Adrenal gland (tissue), 12 donors: ENCODE measurements around the gene TBX1. TPM values are rescaled to one million over a fixed set of nuclear protein-coding genes. Genes with fewer than 3 reads are reported as not detected.

ENCODE experiments used
- DNase-seq, 7 donors: peaks; one replicate each; pipeline ENCODE4 v3.0.0-alpha.2; 2019 to 2020
- H3K27ac ChIP-seq, 5 donors: fragments of 200-600 bp; sonication (generic) in 4 of 5; 1 replicate in 3 of 5; 2 replicates in 2 of 5; pipeline versions ENCODE4 v1.5.1 to v1.8.0; 2016 to 2020; ENCODE audit warnings: mild to moderate bottlenecking in 1 of 5
- H3K27me3 ChIP-seq: fragments of 200-600 bp; 2 replicates; pipeline ENCODE4 v1.8.0; 2021
- H3K36me3 ChIP-seq, 2 donors: fragments of 200-600 bp; replicated peaks in 1 of 2; 1 replicate in 1 of 2; 2 replicates in 1 of 2; pipeline versions ENCODE4 v1.5.1 to v1.8.0; 2018 to 2022
- H3K4me1 ChIP-seq, 2 donors: fragments of 200-600 bp; replicated peaks in 1 of 2; 1 replicate in 1 of 2; 2 replicates in 1 of 2; pipeline versions ENCODE4 v1.5.1 to v1.8.0; 2018 to 2021
- H3K4me3 ChIP-seq, 4 donors: fragments of 200-600 bp; sonication (generic) in 3 of 4; one replicate each; pipeline ENCODE4 v1.5.1; 2016 to 2018
- H3K9me3 ChIP-seq, 3 donors: fragments of 200-600 bp; sonication (generic) in 1 of 3; replicated peaks in 1 of 3; 1 replicate in 2 of 3; 2 replicates in 1 of 3; pipeline versions ENCODE4 v1.5.1 to v1.8.0; 2016 to 2021
- CTCF ChIP-seq, 6 experiments: fragments of 450-650 bp in 4 of 6; fragments of 200-600 bp in 2 of 6; sonication (generic) in 1 of 6; IDR thresholded peaks; 1 replicate in 5 of 6; 2 replicates in 1 of 6; pipeline versions ENCODE4 v1.5.1 to v1.8.0; 2016 to 2021; ENCODE audit warnings: antibody characterized with exemption in 6 of 6, mild to moderate bottlenecking in 2 of 6, moderate library complexity in 1 of 6
- POLR2A ChIP-seq, 2 donors: fragments of 450-650 bp; IDR thresholded peaks; one replicate each; pipeline ENCODE4 v1.6.1; 2017; ENCODE audit warnings: antibody characterized with exemption in 2 of 2, mild to moderate bottlenecking in 2 of 2, moderate library complexity in 1 of 2
- WGBS, 4 donors: extraction: QIAGEN DNeasy Blood & Tissue Kit in 2 of 4; methylation state at CpG; one replicate each; pipeline versions ENCODE4 v1.1.5 to v1.1.7; 2013 to 2017; 5-methylcytosine and 5-hydroxymethylcytosine counted together
- intact Hi-C, 2 donors: fragments of 100-400 bp; cut with DNase I; formaldehyde crosslinking; loops; one replicate each; pipeline versions ENCODE4 v1.14.1 to v1.15.0; 2022 to 2023
- polyA plus RNA-seq, 3 donors: library from polyadenylated mRNA; stranded (reverse); fragments of 200-250 nt in 2 of 3; fragments of 350-450 nt in 1 of 3; fragmentation: Illumina TruSeq in 1 of 3; extraction: RNeasy Lipid Tissue Mini Kit (QIAGEN cat#74804) in 1 of 3; gene quantifications; one replicate each; pipeline ENCODE4 v1.2.3, GENCODE V29; 2013 to 2014
- total RNA-seq, 9 donors: library from RNA; depleted of rRNA in 4 of 9; stranded (reverse); fragments of >200 nt in 4 of 9; fragments of 120-200 nt in 1 of 9; fragmentation: NEBNext Ultra II Directional in 1 of 9; extraction: Animal tissue kit (Norgen Biotek cat#: 25700) in 1 of 9; gene quantifications; one replicate each; pipeline versions ENCODE4 v1.1.0 to v1.2.4, GENCODE V29; 2013 to 2023
- donor health status: healthy with polysubstance abuse.
- donor health status: Bipolar disorder and iron deficiency.
- donor health status: DM: yes; HTN: yes; CAD: no.
- donor health status: DM: no; HTN: no; CAD: no.
- donor health status: DM: no; HTN: no; CAD: no.
- donor health status: DM: yes; HTN: yes; CAD: no.

TBX1 gene
- total and polyA plus RNA-seq, 12 donors, result 0.11 to 10.1 (median 1.1) TPM; not detected in 3

DNA sequence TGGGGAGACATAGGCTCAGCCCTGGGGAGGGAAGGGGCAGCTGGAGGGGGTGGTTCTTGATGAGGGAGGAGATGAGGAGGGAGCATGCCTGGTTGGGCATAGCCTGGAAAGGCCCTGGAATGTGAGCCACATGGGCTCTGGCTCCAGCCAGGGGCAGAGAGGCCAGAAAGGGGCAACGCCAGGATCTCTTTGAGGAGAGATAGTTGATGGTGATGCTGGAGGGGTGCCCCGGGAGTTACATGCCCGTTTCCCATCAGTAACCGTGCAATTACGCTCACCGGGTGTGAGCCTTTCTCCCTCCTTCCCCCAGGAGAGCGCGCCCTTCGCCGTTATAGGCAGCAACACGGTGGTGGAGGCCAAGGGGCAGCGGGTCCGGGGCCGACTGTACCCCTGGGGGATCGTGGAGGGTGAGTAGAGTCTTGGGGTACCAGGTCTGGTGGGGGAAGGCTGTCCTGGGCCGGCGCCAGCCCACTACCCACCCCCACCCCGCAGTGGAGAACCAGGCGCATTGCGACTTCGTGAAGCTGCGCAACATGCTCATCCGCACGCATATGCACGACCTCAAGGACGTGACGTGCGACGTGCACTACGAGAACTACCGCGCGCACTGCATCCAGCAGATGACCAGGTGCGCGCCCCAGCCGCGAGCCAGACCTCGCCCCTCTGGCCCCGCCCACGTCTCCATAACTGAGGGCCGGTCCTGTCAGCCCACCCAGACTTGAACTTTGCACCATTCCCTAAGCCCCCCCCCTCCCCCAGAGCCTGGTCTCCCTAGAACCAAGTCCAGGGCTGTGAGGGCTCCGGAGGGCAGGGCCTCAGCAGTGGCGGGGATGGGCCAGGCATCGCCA, 39.0 kb upstream of the TBX1 start:
- 86 to 93% (median 92%) methylated on average over 32 to 44 of the region's 44 CpGs for WGBS, 4 donors
- no peak overlapping the region for H3K4me3 ChIP-seq
- H3K4me1 ChIP-seq, result peaks cover 5 to 7% of the 10 kb centered on the region in 2 donors
- H3K27me3 ChIP-seq, result no peaks in the 10 kb centered on the region
- H3K9me3 ChIP-seq, result no peaks in the 10 kb centered on the region
- no peak for TF ChIP-seq POLR2A (IDR thresholded peaks at IDR 0.05)
- TF ChIP-seq CTCF (IDR thresholded peaks at IDR 0.05), result no peak
- H3K36me3 ChIP-seq, result no peaks in the 10 kb centered on the region
- intact Hi-C loops, result no loop called here
- no peak for DNase-seq
- no peak overlapping the region for H3K27ac ChIP-seq

GRCh38 chr22:19722178-19722981, 38.2 kb upstream of the TBX1 start:
- no peak overlapping the region for H3K4me3 ChIP-seq
- no peak overlapping the region for H3K27ac ChIP-seq
- TF ChIP-seq CTCF (IDR thresholded peaks at IDR 0.05) (no peak), POLR2A (IDR thresholded peaks at IDR 0.05) (no peak)
- H3K27me3 ChIP-seq, result no peaks in the 10 kb centered on the region
- peaks cover 5 to 7% of the 10 kb centered on the region in 2 donors for H3K4me1 ChIP-seq
- H3K36me3 ChIP-seq, result no peaks in the 10 kb centered on the region
- 80 to 93% (median 88%) methylated on average over 34 to 60 of the region's 60 CpGs for WGBS, 4 donors
- H3K9me3 ChIP-seq, result no peaks in the 10 kb centered on the region
- DNase-seq, result no peak
- intact Hi-C loops, result no loop called here

DNA sequence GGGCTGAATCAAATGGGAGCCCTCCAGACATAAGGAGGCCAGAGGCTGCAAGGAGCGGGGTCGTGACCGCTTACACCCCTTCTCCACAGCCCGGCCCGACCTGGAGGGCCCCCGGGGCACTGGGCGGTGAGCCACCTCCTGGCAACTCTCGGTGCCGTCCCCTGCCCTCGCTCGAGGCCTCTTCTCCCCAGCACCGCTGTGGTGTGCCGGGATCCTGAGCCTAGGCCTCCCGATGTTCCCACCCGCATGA, 37.7 kb upstream of the TBX1 start:
- no peak for DNase-seq
- intact Hi-C loops, result no loop called here
- H3K4me3 ChIP-seq, result no peak overlapping the region
- H3K4me1 ChIP-seq, result peaks cover 0 to 7% of the 10 kb centered on the region in 2 donors
- H3K9me3 ChIP-seq, result no peaks in the 10 kb centered on the region
- no peaks in the 10 kb centered on the region for H3K36me3 ChIP-seq
- no peak for TF ChIP-seq CTCF (IDR thresholded peaks at IDR 0.05)
- no peak for TF ChIP-seq POLR2A (IDR thresholded peaks at IDR 0.05)
- H3K27me3 ChIP-seq, result no peaks in the 10 kb centered on the region
- H3K27ac ChIP-seq, result no peak overlapping the region
- WGBS, 4 donors, result 70 to 87% (median 78%) methylated on average over 11 to 15 of the region's 15 CpGs

DNA sequence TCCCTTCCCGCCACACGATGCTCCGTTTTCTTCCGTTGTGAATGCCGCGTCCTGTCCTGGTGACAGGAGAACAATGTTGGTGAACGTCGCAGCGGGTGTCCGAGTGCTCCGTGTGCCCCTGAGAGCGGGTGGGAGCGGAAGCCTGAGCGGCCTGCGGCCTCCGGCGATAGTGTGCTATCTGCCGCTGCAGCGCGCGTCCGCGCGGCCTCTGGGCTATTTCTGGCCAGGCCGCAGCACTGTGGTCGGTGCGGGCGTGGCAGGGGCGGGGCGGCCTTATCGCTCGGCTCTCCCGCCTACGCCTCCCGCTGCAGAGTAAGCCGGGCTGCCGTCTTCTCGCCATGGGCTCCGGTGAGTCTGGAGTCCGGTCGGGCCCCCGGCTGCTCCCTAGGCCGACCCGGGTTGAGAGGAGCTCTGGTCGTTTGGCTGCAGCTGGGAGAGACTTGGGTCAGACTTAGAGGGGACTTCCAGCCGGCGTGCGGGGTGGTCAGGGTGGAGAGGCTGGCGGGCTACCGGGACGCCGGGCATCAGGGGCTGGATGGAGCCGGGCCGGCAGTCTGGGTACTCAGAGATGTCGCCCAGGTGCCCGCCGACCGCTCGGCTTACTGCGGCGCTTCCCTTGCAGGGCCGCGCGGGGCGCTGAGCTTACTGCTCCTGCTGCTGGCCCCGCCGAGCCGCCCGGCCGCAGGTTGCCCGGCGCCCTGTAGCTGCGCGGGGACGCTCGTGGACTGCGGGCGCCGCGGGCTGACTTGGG, 37.2 kb upstream of the TBX1 start, which contains the start of gene GP1BB:
TSS of gene GP1BB (plus strand) at position 308 of the 751 bp plus-strand sequence. CDS start at position 339, 31 bp downstream.
- WGBS, 4 donors, result 61 to 80% (median 69%) methylated on average over 28 to 80 of the region's 80 CpGs
- no peak within 1 kb of the TSS for H3K4me3 ChIP-seq
- H3K27me3 ChIP-seq, result no peaks in the 10 kb centered on the region

More for the DNA sequence above, 37.2 kb upstream of the TBX1 start, which contains the start of gene GP1BB:
- no peaks in the 10 kb centered on the region for H3K36me3 ChIP-seq
- TF ChIP-seq CTCF (IDR thresholded peaks at IDR 0.05) (no peak), POLR2A (IDR thresholded peaks at IDR 0.05) (no peak)
- no peaks in the 10 kb centered on the region for H3K9me3 ChIP-seq
- peaks cover 0 to 7% of the 10 kb centered on the region in 2 donors for H3K4me1 ChIP-seq
- intact Hi-C loops, result no loop called here
- no peak for DNase-seq
- no peak within 1 kb of the TSS for H3K27ac ChIP-seq
